GM18861 (cell line): ENCODE measurements around the gene IER3IP1.
"Not testable (repeated sequence)": the region's sequence is repeated elsewhere in the genome, so short reads cannot be mapped to it uniquely, and the experiment has no call there.

Source experiments
- ATAC-seq: cut with Tn5 transposase; IDR thresholded peaks from one replicate; pipeline ENCODE4 v1.9.1; 2021; ENCODE audit not compliant: unreplicated experiment

IER3IP1 gene

GRCh38 chr18:47175898-47176575, at the start of gene IER3IP1:
IER3IP1 (minus strand) TSS chr18:47176364; CDS start chr18:47176277, 87 bp downstream.
- ATAC-seq, result peak; percentile 71

- ATAC-seq, result no peak
Measured at GRCh38 chr18:47215554-47216138, 39.5 kb upstream of the IER3IP1 start.

- ATAC-seq, result no peak
Measured at GRCh38 chr18:47209171-47209570, 33.0 kb upstream of the IER3IP1 start.

- ATAC-seq, result no peak
Measured at GRCh38 chr18:47206945-47207637, 30.9 kb upstream of the IER3IP1 start.

- no peak for ATAC-seq
Measured at GRCh38 chr18:47204908-47205522, 28.9 kb upstream of the IER3IP1 start.

- no peak for ATAC-seq
Measured at GRCh38 chr18:47203626-47204464, 27.7 kb upstream of the IER3IP1 start.

- not testable (repeated sequence) for ATAC-seq
Measured at GRCh38 chr18:47195961-47196360, 19.8 kb upstream of the IER3IP1 start.

GRCh38 chr18:47191961-47192360, 15.8 kb upstream of the IER3IP1 start:
- no peak for ATAC-seq

- ATAC-seq, result no peak
Measured at GRCh38 chr18:47187721-47188120, 11.6 kb upstream of the IER3IP1 start.

- no peak for ATAC-seq
Measured at GRCh38 chr18:47184419-47185050, 8.4 kb upstream of the IER3IP1 start.

- not testable (repeated sequence) for ATAC-seq
Measured at GRCh38 chr18:47182156-47182555, 6.0 kb upstream of the IER3IP1 start.

- no peak for ATAC-seq
Measured at GRCh38 chr18:47180765-47181164, 4.6 kb upstream of the IER3IP1 start.

GRCh38 chr18:47179520-47179919, 3.4 kb upstream of the IER3IP1 start:
- no peak for ATAC-seq

GRCh38 chr18:47175283-47175897, 774 bp downstream of the IER3IP1 start:
- no peak for ATAC-seq

GRCh38 chr18:47174545-47175116, 1.5 kb downstream of the IER3IP1 start:
- ATAC-seq, result no peak

- no peak for ATAC-seq
Measured at GRCh38 chr18:47172476-47172875, 3.7 kb downstream of the IER3IP1 start.

GRCh38 chr18:47168913-47169312, 7.3 kb downstream of the IER3IP1 start:
- ATAC-seq, result no peak

GRCh38 chr18:47168509-47168908, 7.7 kb downstream of the IER3IP1 start:
- ATAC-seq, result no peak

GRCh38 chr18:47166294-47166693, 9.9 kb downstream of the IER3IP1 start:
- ATAC-seq, result no peak

- peak; percentile 77 for ATAC-seq
Measured at GRCh38 chr18:47163241-47163640, 12.9 kb downstream of the IER3IP1 start.
